OCI-LY3 (cell line): ENCODE data around the gene DCDC2.

Source experiments
- EZH2phosphoT487 ChIP-seq: fragments of 200-600 bp; shearing (Covaris generic); IDR thresholded peaks from 2 replicates; pipeline ENCODE4 v1.6.1; 2018; ENCODE audit warnings: antibody characterized with exemption, mixed run types, low read depth
- TF ChIP-seq, protein P1 (sequence below): fragments of 200-600, 300-600 bp; sonication (generic); IDR thresholded peaks from 2 replicates; pipeline ENCODE4 v1.5.1; 2014; ENCODE audit warnings: antibody characterized with exemption, low read length, low read depth

DNA sequence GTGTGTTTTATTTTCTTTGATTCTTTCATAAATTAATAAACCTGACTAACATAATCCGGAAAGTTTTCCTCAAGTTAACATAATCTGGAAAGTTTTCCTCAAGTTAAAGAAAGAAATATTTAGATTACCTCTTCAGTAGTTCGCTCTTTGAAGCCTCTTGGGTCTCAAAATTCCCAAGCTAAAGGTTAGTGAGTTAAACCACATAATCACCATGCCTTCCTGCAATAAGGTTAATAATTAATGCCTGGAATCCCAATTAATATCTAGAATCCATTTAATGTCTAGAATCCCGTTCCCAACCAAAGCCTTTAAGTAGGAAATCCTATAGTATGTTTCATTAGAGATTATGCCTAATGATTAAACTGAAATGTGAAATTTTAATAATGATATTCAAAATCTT lies 12.9 kb downstream of the DCDC2 start:
- TF ChIP-seq, protein P1, sequence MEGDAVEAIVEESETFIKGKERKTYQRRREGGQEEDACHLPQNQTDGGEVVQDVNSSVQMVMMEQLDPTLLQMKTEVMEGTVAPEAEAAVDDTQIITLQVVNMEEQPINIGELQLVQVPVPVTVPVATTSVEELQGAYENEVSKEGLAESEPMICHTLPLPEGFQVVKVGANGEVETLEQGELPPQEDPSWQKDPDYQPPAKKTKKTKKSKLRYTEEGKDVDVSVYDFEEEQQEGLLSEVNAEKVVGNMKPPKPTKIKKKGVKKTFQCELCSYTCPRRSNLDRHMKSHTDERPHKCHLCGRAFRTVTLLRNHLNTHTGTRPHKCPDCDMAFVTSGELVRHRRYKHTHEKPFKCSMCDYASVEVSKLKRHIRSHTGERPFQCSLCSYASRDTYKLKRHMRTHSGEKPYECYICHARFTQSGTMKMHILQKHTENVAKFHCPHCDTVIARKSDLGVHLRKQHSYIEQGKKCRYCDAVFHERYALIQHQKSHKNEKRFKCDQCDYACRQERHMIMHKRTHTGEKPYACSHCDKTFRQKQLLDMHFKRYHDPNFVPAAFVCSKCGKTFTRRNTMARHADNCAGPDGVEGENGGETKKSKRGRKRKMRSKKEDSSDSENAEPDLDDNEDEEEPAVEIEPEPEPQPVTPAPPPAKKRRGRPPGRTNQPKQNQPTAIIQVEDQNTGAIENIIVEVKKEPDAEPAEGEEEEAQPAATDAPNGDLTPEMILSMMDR, result no peak
- no peak for TF ChIP-seq EZH2phosphoT487
